Stimulated activated CD4-positive, alpha-beta T cell treated with anti-CD3 and anti-CD28 coated beads, Interleukin-15, amount 100 ng/mL, for 48 hours (primary cell): Measurements from ENCODE around the gene RIPPLY2.
"Not testable (repeated sequence)": the region's sequence is repeated elsewhere in the genome, so short reads cannot be mapped to it uniquely, and the experiment has no call there.

Experiments
- DNase-seq, 2 donors: peaks; one replicate each; pipeline ENCODE4 v3.0.0-alpha.2; 2020; ENCODE audit warnings: low read depth in 2 of 2

RIPPLY2 gene, protein sequence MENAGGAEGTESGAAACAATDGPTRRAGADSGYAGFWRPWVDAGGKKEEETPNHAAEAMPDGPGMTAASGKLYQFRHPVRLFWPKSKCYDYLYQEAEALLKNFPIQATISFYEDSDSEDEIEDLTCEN

GRCh38 chr6:83853178-83854000 lies at the start of gene RIPPLY2:
Gene RIPPLY2 (plus strand): TSS chr6:83853360. CDS start chr6:83853417, 57 bp downstream.
- no peak for DNase-seq

DNA sequence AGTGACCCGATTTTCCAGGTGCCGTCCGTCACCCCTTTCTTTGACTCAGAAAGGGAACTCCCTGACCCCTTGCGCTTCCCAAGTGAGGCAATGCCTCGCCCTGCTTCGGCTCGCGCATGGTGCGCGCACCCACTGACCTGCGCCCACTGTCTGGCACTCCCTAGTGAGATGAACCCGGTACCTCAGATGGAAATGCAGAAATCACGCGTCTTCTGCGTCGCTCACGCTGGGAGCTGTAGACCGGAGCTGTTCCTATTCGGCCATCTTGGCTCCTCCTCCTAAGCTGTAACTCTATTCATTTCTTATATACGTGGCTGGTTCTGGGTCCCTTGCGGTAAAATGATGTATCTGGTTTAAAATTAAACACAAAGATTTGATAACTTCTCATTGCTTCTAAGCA lies 49.7 kb upstream of the RIPPLY2 start:
- DNase-seq = not testable (repeated sequence)

DNA sequence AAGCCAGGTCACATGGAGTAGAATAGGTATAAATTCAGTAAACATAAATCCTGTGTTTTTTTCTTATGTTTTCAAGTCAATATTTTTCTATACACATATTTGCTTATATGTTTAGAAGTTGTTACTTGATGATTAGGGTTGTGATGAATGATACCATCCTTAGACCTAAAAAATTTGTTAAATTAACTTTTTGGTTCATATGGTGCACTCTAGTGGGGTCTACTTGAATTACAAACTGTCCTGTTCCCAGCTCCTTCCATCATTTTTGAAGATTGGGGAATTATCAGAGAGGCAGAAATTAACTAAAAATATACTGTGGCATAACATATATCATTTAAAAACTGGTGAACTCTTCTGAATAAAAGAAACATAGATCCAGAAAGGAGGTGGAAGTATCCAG lies 48.3 kb upstream of the RIPPLY2 start:
- DNase-seq = no peak

DNA sequence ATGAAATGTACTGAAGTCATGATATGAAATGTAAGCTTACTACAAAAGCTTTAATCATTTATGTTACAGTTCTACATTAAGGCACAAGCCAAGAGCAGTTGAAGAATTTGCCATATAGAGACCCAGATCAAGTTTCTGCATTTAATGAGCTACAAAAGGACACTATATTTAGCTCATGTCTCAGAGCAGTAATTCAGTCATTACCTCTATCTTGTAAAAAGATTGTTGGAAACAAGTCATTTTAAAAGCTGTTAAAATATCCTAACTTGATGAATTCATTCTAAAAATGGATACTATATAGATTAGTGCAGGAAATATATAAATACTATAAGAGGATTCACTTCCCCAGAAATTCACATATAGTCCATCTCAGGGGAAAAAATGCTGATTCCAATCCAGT lies 45.2 kb upstream of the RIPPLY2 start:
- no peak for DNase-seq

GRCh38 chr6:83808926-83809325 lies 44.2 kb upstream of the RIPPLY2 start:
- DNase-seq = no peak

DNA sequence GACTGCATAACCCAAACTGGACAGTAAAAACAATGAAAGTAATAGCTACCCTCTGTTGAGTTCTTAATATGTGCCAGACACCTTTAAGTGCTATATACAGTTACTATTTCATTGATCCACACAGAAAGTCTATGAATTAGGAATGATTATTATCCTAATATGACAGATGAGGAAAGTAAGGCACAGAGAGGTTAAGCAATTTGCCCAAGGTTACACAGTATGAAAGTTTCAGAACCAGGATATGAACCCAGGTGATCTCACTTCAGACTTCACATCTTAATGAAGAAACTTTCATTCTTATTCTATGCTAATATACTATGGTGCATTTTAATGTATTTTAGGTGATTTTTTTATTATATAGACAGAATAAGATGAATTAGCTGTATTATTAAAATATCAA lies 40.6 kb upstream of the RIPPLY2 start:
- no peak for DNase-seq

GRCh38 chr6:83815631-83816272 lies 37.4 kb upstream of the RIPPLY2 start:
- DNase-seq = no peak

DNA sequence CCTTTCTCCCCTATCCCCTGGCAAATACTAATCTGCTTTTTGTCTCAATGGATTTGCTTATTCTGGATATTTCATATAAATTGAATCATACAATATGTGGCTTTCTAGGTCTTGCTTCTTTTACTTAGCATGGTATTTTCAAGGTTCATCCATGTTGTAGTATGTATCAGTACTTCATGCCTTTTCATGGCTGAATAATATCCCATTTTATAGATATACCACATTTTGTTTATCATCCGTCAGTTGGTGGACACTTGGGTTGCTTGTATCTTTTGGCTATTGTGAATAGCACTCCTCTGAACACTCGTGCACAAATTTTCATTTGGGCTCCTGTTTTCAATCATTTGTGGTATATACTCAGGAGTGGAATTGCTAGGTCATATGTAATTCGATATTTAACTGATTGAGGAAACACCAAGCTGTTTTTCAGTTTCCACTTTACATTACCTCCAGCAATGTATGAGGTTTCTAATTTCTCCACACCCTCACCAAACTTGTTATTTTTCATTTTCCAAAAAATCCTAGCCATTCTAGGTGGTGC lies 30.5 kb upstream of the RIPPLY2 start:
- no peak for DNase-seq

- no peak for DNase-seq
Observed at GRCh38 chr6:83824388-83824801, 28.8 kb upstream of the RIPPLY2 start.

- no peak for DNase-seq
Observed at GRCh38 chr6:83824831-83825230, 28.3 kb upstream of the RIPPLY2 start.

- DNase-seq = no peak
Observed at GRCh38 chr6:83827050-83827449, 26.1 kb upstream of the RIPPLY2 start.

GRCh38 chr6:83838727-83839126 lies 14.4 kb upstream of the RIPPLY2 start:
- DNase-seq = no peak

- DNase-seq = no peak
Observed at GRCh38 chr6:83844170-83844569, 9.0 kb upstream of the RIPPLY2 start.

GRCh38 chr6:83846291-83846690 lies 6.9 kb upstream of the RIPPLY2 start:
- no peak for DNase-seq

DNA sequence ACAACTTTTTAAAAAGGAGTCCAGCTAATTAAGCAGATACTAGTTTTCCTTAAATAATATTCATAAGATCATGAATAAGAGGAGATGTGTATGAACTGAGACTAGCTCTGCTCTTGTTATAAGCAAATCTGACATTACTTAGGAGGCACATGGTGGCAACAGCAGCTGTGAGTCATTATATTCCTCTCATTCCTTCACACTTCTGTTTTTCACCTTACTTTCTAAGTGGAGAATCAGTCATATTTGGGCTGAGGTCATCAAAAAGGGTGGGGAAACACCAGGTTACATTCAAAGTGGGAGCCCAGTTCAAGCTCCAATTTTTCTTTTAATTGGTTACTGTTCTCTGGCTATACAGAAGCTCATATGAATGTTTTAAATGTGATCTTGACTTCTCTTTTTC lies 6.0 kb upstream of the RIPPLY2 start:
- DNase-seq = no peak

DNA sequence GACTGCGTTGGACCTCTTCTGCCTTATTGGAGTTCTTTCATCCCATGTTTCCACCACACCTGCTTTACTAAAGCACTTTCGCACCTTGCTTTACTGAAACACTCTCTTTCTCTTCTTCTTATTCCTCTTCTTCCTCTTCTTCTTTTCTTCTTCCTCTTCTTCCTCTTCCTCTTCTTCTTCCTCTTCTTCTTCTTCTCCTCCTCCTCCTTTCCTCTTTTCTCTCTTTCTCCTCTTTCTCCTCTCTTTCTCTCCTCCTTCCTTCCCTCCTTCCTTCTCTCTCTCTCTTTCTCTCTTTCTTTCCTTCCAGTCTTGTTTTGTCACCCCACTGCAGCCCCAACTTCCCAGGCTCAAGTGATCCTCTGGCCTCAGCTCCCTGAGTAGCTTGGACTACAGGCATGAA lies 4.0 kb upstream of the RIPPLY2 start:
- DNase-seq = no peak

DNA sequence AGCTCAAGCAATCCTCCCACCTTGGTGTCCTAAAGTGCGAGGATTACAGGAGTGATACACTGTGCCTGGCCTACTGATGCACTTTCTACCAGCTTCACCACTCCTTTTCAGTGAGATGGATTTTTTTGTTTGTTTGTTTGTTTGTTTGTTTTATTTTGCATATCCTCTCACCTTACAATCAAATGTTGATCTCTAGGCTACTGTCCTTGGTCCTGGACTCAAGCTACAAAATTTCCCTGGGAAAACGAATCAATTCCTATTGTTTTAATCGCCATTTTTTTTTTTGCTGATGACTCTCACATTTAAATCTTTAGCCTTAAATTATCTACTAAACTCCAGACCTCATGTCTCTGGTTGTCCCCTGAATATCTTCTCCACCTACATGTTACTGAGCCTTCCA lies 3.5 kb upstream of the RIPPLY2 start:
- no peak for DNase-seq

DNA sequence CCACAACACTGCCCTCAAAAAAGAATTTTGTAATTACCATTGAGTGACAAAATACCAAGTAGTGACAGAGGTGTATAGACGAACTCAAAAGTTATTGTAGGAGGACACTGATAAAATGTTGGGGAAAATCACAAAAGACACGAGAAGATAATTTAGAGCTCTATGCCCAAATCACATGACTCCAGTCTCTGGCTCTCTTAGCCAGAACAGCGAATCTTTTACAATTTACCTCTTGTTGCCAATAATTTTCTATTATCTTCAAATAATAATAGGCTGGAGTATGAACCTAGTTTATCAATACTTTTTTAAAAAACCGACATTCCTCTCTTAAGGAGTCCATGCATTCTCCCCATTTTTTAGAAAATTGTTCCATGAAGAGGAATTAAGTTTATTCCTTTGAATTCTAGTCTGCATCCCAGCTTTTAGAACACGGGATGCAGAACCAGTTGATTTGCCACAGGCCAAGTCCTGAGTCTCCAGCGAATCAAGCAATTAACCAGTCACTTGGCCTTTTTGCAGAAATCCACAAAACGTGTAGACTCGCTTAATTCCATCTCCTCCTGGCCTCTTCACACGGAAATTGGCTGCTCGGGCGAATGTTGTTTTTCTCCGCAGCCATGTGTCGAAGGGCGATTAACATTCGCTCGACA lies 507 bp upstream of the RIPPLY2 start:
- DNase-seq = no peak

DNA sequence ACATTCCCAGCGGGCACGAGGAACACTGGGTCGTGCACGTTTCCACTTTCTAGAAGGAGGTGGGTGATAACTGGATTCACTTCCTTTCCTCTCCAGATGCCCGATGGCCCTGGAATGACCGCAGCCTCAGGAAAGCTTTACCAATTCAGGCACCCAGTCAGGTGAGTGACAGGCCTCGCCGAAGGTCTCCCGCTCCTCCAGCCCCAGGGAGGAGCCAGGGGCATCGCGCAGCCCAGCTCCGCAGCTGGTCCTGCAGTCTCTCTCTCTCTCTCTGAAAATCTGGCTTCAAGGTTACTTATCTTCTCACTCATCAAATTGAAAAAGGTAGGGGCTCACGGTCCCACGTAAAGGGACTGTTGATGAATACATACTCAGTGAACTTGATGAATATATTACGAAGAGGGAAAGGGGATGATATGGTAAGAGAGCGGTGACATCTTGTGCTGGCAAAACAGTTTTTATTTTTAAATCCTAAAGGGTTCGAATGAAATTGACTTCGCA lies 891 bp downstream of the RIPPLY2 start:
- no peak for DNase-seq

GRCh38 chr6:83854766-83855165 lies 1.6 kb downstream of the RIPPLY2 start:
- DNase-seq = no peak

- DNase-seq = peak; percentile 88 to 90
Observed at GRCh38 chr6:83859410-83860358, 6.5 kb downstream of the RIPPLY2 start, which contains the start of gene CYB5R4. Gene CYB5R4 (plus strand): TSS chr6:83859689. CDS start chr6:83859783, 94 bp downstream.
